Adrenal gland (tissue), 12 donors: ENCODE results near the gene ST6GALNAC6. TPM values are rescaled to one million over a fixed set of nuclear protein-coding genes. Genes with fewer than 3 reads are reported as not detected.

Experiments
- DNase-seq, 7 donors: peaks; one replicate each; pipeline ENCODE4 v3.0.0-alpha.2; 2019 to 2020
- H3K27ac ChIP-seq, 5 donors: fragments of 200-600 bp; sonication (generic) in 4 of 5; 1 replicate in 3 of 5; 2 replicates in 2 of 5; pipeline versions ENCODE4 v1.5.1 to v1.8.0; 2016 to 2020; ENCODE audit warnings: mild to moderate bottlenecking in 1 of 5
- H3K27me3 ChIP-seq: fragments of 200-600 bp; 2 replicates; pipeline ENCODE4 v1.8.0; 2021
- H3K36me3 ChIP-seq, 2 donors: fragments of 200-600 bp; replicated peaks in 1 of 2; 1 replicate in 1 of 2; 2 replicates in 1 of 2; pipeline versions ENCODE4 v1.5.1 to v1.8.0; 2018 to 2022
- H3K4me1 ChIP-seq, 2 donors: fragments of 200-600 bp; replicated peaks in 1 of 2; 1 replicate in 1 of 2; 2 replicates in 1 of 2; pipeline versions ENCODE4 v1.5.1 to v1.8.0; 2018 to 2021
- H3K4me3 ChIP-seq, 4 donors: fragments of 200-600 bp; sonication (generic) in 3 of 4; one replicate each; pipeline ENCODE4 v1.5.1; 2016 to 2018
- H3K9me3 ChIP-seq, 3 donors: fragments of 200-600 bp; sonication (generic) in 1 of 3; replicated peaks in 1 of 3; 1 replicate in 2 of 3; 2 replicates in 1 of 3; pipeline versions ENCODE4 v1.5.1 to v1.8.0; 2016 to 2021
- CTCF ChIP-seq, 6 experiments: fragments of 450-650 bp in 4 of 6; fragments of 200-600 bp in 2 of 6; sonication (generic) in 1 of 6; IDR thresholded peaks; 1 replicate in 5 of 6; 2 replicates in 1 of 6; pipeline versions ENCODE4 v1.5.1 to v1.8.0; 2016 to 2021; ENCODE audit warnings: antibody characterized with exemption in 6 of 6, mild to moderate bottlenecking in 2 of 6, moderate library complexity in 1 of 6
- POLR2A ChIP-seq, 2 donors: fragments of 450-650 bp; IDR thresholded peaks; one replicate each; pipeline ENCODE4 v1.6.1; 2017; ENCODE audit warnings: antibody characterized with exemption in 2 of 2, mild to moderate bottlenecking in 2 of 2, moderate library complexity in 1 of 2
- WGBS, 4 donors: extraction: QIAGEN DNeasy Blood & Tissue Kit in 2 of 4; methylation state at CpG; one replicate each; pipeline versions ENCODE4 v1.1.5 to v1.1.7; 2013 to 2017; 5-methylcytosine and 5-hydroxymethylcytosine counted together
- intact Hi-C, 2 donors: fragments of 100-400 bp; cut with DNase I; formaldehyde crosslinking; loops; one replicate each; pipeline versions ENCODE4 v1.14.1 to v1.15.0; 2022 to 2023
- polyA plus RNA-seq, 3 donors: library from polyadenylated mRNA; stranded (reverse); fragments of 200-250 nt in 2 of 3; fragments of 350-450 nt in 1 of 3; fragmentation: Illumina TruSeq in 1 of 3; extraction: RNeasy Lipid Tissue Mini Kit (QIAGEN cat#74804) in 1 of 3; gene quantifications; one replicate each; pipeline ENCODE4 v1.2.3, GENCODE V29; 2013 to 2014
- total RNA-seq, 9 donors: library from RNA; depleted of rRNA in 4 of 9; stranded (reverse); fragments of >200 nt in 4 of 9; fragments of 120-200 nt in 1 of 9; fragmentation: NEBNext Ultra II Directional in 1 of 9; extraction: Animal tissue kit (Norgen Biotek cat#: 25700) in 1 of 9; gene quantifications; one replicate each; pipeline versions ENCODE4 v1.1.0 to v1.2.4, GENCODE V29; 2013 to 2023
- donor health status: healthy with polysubstance abuse.
- donor health status: Bipolar disorder and iron deficiency.
- donor health status: DM: yes; HTN: yes; CAD: no.
- donor health status: DM: no; HTN: no; CAD: no.
- donor health status: DM: no; HTN: no; CAD: no.
- donor health status: DM: yes; HTN: yes; CAD: no.

The ST6GALNAC6 gene
- total and polyA plus RNA-seq, 12 donors: 26.7 to 129 (median 53.2) TPM

- Histone ChIP-seq H3K27ac (peak overlapping the region in 3 of 5 donors; percentile 16 to 46 (median 19)), H3K4me1 (peaks cover 15 to 32% of the 10 kb centered on the region in 2 donors), H3K36me3 (peaks cover 0 to 54% of the 10 kb centered on the region in 2 donors), H3K9me3 (no peaks in the 10 kb centered on the region), H3K4me3 (no peak overlapping the region), H3K27me3 (no peaks in the 10 kb centered on the region)
- TF ChIP-seq CTCF (IDR thresholded peaks at IDR 0.05): no peak
- no peak for TF ChIP-seq POLR2A (IDR thresholded peaks at IDR 0.05)
- no peak for DNase-seq
- intact Hi-C loops: loop anchor here (2.0 kb wide), 2 partner anchors 89 to 171 kb away; no protein-coding TSS in a partner anchor
- WGBS, 4 donors: 76 to 87% (median 79%) methylated on average over 7 to 9 of the region's 9 CpGs
Observed at GRCh38 chr9:127945942-127946341, 46.5 kb upstream of the ST6GALNAC6 start.

- intact Hi-C loops: loop anchor here (2.0 kb wide), 2 partner anchors 89 to 171 kb away; no protein-coding TSS in a partner anchor
- H3K4me3 ChIP-seq: no peak overlapping the region
- no peak overlapping the region for H3K27ac ChIP-seq
- TF ChIP-seq CTCF (IDR thresholded peaks at IDR 0.05) (no peak), POLR2A (IDR thresholded peaks at IDR 0.05) (no peak)
- WGBS, 4 donors: 89 to 97% (median 90%) methylated on average over 10 to 24 of the region's 24 CpGs
- H3K4me1 ChIP-seq: peaks cover 9 to 25% of the 10 kb centered on the region in 2 donors
- peaks cover 0 to 54% of the 10 kb centered on the region in 2 donors for H3K36me3 ChIP-seq
- no peaks in the 10 kb centered on the region for H3K27me3 ChIP-seq
- H3K9me3 ChIP-seq: no peaks in the 10 kb centered on the region
- no peak for DNase-seq
Observed at GRCh38 chr9:127945338-127945737, 45.9 kb upstream of the ST6GALNAC6 start.

- 90 to 92% (median 90%) methylated on average over 24 to 38 of the region's 38 CpGs for WGBS, 4 donors
- no peaks in the 10 kb centered on the region for H3K27me3 ChIP-seq
- no peak overlapping the region for H3K4me3 ChIP-seq
- H3K4me1 ChIP-seq: peaks cover 2 to 19% of the 10 kb centered on the region in 2 donors
- DNase-seq: no peak
- intact Hi-C loops: loop anchor here (2.0 to 5.0 kb wide), 4 partner anchors 33 to 178 kb away; no protein-coding TSS in a partner anchor
- H3K36me3 ChIP-seq: peaks cover 0 to 54% of the 10 kb centered on the region in 2 donors
- no peak for TF ChIP-seq POLR2A (IDR thresholded peaks at IDR 0.05)
- no peak for TF ChIP-seq CTCF (IDR thresholded peaks at IDR 0.05)
- H3K27ac ChIP-seq: no peak overlapping the region
- H3K9me3 ChIP-seq: no peaks in the 10 kb centered on the region
Observed at GRCh38 chr9:127944586-127945218, 45.3 kb upstream of the ST6GALNAC6 start.

- H3K4me1 ChIP-seq: peaks cover 0 to 14% of the 10 kb centered on the region in 2 donors
- H3K27ac ChIP-seq: peak overlapping the region in 2 of 5 donors; percentile 27 to 34
- intact Hi-C loops: loop anchor here (1.0 to 5.0 kb wide), 5 partner anchors 34 to 179 kb away; no protein-coding TSS in a partner anchor
- no peaks in the 10 kb centered on the region for H3K27me3 ChIP-seq
- H3K9me3 ChIP-seq: no peaks in the 10 kb centered on the region
- DNase-seq: peak; percentile 76 to 94 (median 87)
- WGBS, 4 donors: 30 to 64% (median 42%) methylated on average over 3 to 13 of the region's 13 CpGs
- peaks cover 0 to 54% of the 10 kb centered on the region in 2 donors for H3K36me3 ChIP-seq
- TF ChIP-seq CTCF (IDR thresholded peaks at IDR 0.05): peak; percentile 81 to 96 (median 92)
- no peak for TF ChIP-seq POLR2A (IDR thresholded peaks at IDR 0.05)
- no peak overlapping the region for H3K4me3 ChIP-seq
Observed at GRCh38 chr9:127943731-127944144, 44.3 kb upstream of the ST6GALNAC6 start.
